Measurements from ENCODE around the gene SSB.

The SSB gene

DNA sequence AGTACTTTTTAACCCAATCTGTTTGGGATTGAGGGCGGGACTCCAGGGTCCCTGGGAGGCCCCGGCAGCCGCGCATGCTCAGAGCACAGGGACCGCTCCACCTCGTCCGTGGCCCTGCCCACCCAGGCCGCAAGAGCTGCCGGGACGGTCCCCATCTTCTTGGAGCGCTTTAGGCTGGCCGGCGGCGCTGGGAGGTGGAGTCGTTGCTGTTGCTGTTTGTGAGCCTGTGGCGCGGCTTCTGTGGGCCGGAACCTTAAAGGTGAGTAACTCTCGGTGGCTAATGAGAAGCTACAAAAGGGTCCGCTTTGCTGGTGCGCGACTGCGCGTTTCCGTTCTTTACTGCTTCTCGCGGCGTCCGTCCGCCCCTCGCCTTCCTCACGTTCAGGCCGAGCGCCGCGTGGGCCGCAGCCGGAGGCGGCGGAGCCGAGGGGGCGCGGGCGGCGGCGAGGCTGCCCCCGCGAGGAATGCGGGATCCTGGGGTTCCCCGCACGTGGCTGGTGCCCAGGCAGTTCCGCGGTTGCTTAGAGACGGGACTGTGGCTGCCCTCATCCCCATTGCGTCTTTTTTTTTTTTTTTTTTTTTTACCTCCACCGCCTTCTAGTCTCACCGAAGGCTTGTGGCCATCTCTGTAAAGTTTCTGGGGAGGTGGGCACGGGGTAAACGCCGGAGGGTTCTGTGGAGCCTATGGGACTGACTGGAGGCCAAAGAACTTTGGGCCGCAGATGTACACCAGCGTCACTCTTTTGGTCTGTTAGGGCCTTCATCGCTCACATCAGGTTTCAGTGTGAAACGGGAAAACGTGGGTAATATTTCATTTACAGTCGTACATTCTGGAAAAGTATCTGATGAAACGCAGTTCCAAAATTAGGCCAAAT is at the start of gene SSB:
TSS of gene SSB (plus strand) at position 154 of the 875 bp plus-strand sequence. CDS start 2,090 bp downstream, outside the sequence.
- peak; percentile 94 for DNase-seq (ENCODE audit: low spot score)
- TF ChIP-seq, protein P1, sequence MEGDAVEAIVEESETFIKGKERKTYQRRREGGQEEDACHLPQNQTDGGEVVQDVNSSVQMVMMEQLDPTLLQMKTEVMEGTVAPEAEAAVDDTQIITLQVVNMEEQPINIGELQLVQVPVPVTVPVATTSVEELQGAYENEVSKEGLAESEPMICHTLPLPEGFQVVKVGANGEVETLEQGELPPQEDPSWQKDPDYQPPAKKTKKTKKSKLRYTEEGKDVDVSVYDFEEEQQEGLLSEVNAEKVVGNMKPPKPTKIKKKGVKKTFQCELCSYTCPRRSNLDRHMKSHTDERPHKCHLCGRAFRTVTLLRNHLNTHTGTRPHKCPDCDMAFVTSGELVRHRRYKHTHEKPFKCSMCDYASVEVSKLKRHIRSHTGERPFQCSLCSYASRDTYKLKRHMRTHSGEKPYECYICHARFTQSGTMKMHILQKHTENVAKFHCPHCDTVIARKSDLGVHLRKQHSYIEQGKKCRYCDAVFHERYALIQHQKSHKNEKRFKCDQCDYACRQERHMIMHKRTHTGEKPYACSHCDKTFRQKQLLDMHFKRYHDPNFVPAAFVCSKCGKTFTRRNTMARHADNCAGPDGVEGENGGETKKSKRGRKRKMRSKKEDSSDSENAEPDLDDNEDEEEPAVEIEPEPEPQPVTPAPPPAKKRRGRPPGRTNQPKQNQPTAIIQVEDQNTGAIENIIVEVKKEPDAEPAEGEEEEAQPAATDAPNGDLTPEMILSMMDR (IDR thresholded peaks at IDR 0.05; ENCODE audit: extremely low read depth, insufficient read depth, missing control alignments): no peak
- in situ Hi-C loops (cut with MboI; ENCODE audit: low pct_unique_long_range_greater_than_20kb, low sequenced_read_pairs, unreplicated experiment): loop anchor here (25.0 kb wide), 1 partner anchor 262 kb away; no protein-coding TSS in a partner anchor

DNA sequence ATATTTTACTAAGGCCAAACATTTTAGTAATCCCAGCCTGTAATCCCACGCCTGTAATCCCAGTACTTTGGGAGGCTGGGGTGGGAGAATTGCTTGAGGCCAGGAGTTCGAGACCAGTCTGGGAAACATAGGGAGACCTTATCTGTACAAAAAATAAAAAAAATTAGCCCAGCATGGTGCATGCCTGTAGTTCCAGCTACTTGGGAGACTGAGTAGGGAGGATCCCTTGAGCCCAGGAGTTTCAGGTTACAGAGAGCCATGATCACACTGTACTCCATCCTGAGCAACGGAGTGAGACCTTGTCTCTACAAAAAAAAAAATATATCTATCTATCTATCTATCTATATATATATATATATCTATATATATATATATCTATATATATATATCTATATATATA is 45.9 kb upstream of the SSB start:
- TF ChIP-seq, protein P1 (IDR thresholded peaks at IDR 0.05; ENCODE audit: extremely low read depth, insufficient read depth, missing control alignments): no peak
- in situ Hi-C loops (cut with MboI; ENCODE audit: low pct_unique_long_range_greater_than_20kb, low sequenced_read_pairs, unreplicated experiment): no loop called here
- no peak for DNase-seq (ENCODE audit: low spot score)

DNA sequence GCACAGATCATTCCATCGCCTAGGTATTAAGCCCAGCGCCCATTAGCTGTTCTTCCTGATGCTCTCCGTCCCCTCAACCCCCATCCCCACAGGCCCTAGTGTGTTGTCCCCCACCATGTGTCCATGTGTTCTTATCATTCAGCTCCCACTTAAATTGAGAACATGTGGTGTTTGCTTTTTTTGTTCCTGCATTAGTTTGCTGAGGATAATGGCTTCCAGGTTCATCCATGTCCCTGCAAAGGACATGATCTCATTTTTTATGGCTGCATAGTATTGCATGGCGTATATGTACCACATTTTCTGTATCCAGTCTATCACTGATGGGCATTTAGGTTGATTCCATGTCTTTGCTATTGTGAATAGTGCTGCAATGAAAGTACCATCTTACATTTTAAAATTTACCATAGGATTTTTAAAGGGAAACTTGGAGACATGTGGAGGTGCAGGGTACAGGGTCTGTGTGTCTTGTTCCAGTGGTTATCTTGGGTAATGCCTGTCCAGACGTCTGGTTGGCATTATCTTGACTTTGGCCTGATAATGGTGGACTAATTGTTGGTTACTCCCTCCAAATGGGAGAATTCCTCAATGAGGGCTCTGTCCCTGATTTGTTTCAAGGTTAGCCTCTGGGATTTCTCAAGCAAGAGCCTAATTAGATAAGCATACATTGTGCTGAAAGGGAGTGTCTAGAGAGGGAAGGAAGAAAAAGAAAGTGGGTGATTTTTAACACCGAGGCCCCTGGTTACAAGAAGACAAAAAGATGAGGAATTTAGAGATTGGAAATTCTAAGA is 43.4 kb upstream of the SSB start:
- TF ChIP-seq, protein P1 (IDR thresholded peaks at IDR 0.05; ENCODE audit: extremely low read depth, insufficient read depth, missing control alignments): no peak
- in situ Hi-C loops (cut with MboI; ENCODE audit: low pct_unique_long_range_greater_than_20kb, low sequenced_read_pairs, unreplicated experiment): no loop called here
- no peak for DNase-seq (ENCODE audit: low spot score)

DNA sequence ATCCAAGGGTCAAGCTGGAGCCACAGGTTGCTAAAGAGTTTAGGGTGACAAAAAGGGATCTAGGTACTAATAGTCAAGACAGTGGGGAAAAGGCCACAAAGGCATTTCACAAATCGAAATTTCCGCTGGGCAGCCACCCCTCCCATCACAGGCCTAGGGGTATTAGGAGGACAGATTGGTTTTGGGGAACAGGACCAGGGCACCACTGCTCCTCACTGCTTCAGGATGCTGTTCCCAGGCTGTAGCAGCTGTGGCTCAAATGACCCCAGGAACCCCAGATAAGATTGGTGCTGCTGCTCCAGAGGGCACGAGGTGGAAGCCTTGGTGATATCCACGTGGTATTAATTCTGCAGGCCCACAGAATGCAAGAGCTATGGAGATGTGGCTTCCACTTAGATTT is 42.3 kb upstream of the SSB start:
- DNase-seq (ENCODE audit: low spot score): no peak
- in situ Hi-C loops (cut with MboI; ENCODE audit: low pct_unique_long_range_greater_than_20kb, low sequenced_read_pairs, unreplicated experiment): no loop called here
- TF ChIP-seq, protein P1 (IDR thresholded peaks at IDR 0.05; ENCODE audit: extremely low read depth, insufficient read depth, missing control alignments): no peak

DNA sequence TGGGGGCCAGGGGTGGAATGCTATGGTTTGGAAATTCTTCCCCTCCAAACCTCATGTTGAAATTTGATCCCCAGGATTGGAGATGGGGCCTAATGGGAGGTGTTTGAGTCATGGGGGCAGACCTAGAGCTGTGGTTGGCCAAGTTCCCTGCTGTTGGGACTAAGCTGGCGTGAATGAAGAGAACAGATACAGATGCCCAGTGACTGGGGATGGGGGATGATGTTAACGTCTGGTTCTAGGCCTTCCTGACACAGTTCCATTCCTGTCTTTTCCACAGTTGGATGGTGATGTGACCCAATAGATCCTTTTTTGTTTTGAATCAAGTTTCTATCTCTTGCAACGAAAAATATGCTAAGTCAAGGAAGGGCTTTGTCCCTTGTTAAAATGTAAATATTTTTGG is 41.3 kb upstream of the SSB start:
- TF ChIP-seq, protein P1 (IDR thresholded peaks at IDR 0.05; ENCODE audit: extremely low read depth, insufficient read depth, missing control alignments): no peak
- in situ Hi-C loops (cut with MboI; ENCODE audit: low pct_unique_long_range_greater_than_20kb, low sequenced_read_pairs, unreplicated experiment): no loop called here

DNA sequence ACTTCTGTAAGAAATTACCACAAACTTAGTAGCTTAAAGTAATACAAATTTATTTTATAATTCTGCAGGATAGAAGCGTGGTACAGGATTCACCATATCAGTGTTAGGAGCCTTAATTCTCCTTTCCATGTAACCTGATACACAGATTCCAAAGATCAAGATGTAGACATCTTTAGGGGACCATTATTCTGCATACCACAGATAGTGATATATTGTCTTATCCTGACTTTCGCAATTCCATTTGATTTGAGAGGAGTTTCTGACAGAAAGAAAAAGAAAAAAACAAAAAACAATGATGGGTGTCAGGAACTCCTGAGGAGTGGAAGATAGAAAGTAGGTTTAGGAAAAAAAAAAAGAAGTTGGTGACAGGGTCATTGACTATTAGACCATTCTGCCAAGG is 40.9 kb upstream of the SSB start:
- TF ChIP-seq, protein P1 (IDR thresholded peaks at IDR 0.05; ENCODE audit: extremely low read depth, insufficient read depth, missing control alignments): no peak
- in situ Hi-C loops (cut with MboI; ENCODE audit: low pct_unique_long_range_greater_than_20kb, low sequenced_read_pairs, unreplicated experiment): no loop called here
- no peak for DNase-seq (ENCODE audit: low spot score)

More for the DNA sequence above, 41.3 kb upstream of the SSB start:
- no peak for DNase-seq (ENCODE audit: low spot score)
